Ascending aorta (tissue), 2 donors: Measurements from ENCODE around the gene DET1. TPM values are rescaled to one million over a fixed set of nuclear protein-coding genes. Genes with fewer than 3 reads are reported as not detected.

ENCODE experiments used
- DNase-seq, 2 donors: peaks; one replicate each; pipeline ENCODE4 v3.0.0-alpha.2; 2019; ENCODE audit warnings: low spot score in 2 of 2
- H3K27ac ChIP-seq, 2 donors: fragments of 200-600 bp; sonication (generic); one replicate each; pipeline ENCODE4 v1.5.1; 2016 to 2017; ENCODE audit warnings: mild to moderate bottlenecking in 1 of 2
- H3K27me3 ChIP-seq: fragments of 200-600 bp; sonication (generic); one replicate; pipeline ENCODE4 v1.5.1; 2017
- H3K36me3 ChIP-seq, 2 donors: fragments of 200-600 bp; sonication (generic); one replicate each; pipeline ENCODE4 v1.5.1; 2016
- H3K4me1 ChIP-seq, 2 donors: fragments of 200-600 bp; sonication (generic); one replicate each; pipeline ENCODE4 v1.5.1; 2016 to 2017; ENCODE audit warnings: mild to moderate bottlenecking in 1 of 2
- H3K4me3 ChIP-seq, 2 donors: fragments of 200-600 bp; sonication (generic); one replicate each; pipeline ENCODE4 v1.5.1; 2016 to 2017; ENCODE audit warnings: mild to moderate bottlenecking in 1 of 2
- H3K9me3 ChIP-seq, 2 donors: fragments of 200-600 bp; sonication (generic); one replicate each; pipeline ENCODE4 v1.5.1; 2016
- CTCF ChIP-seq, 3 experiments: fragments of 200-600 bp in 2 of 3; fragments of 450-650 bp in 1 of 3; sonication (generic) in 2 of 3; IDR thresholded peaks; one replicate each; pipeline ENCODE4 v1.5.1; 2016 to 2019; ENCODE audit warnings: antibody characterized with exemption in 3 of 3, mild to moderate bottlenecking in 1 of 3, moderate library complexity in 1 of 3
- intact Hi-C: fragments of 100-400 bp; cut with DNase I; formaldehyde crosslinking; loops from one replicate; pipeline ENCODE4 v1.15.1; 2023
- total RNA-seq: library from RNA; depleted of rRNA; stranded (reverse); fragments of >200 nt; gene quantifications from one replicate; pipeline ENCODE4 v1.1.0, GENCODE V29; 2016

DET1 gene
- total RNA-seq, 1 donor from 2014 or later = 1.6 TPM

GRCh38 chr15:88504445-88504844 is 42.0 kb downstream of the DET1 start:
- Histone ChIP-seq H3K4me1 (no peaks in the 10 kb centered on the region), H3K27ac (no peak overlapping the region), H3K4me3 (no peak overlapping the region), H3K36me3 (peaks cover 3 to 51% of the 10 kb centered on the region in 2 donors), H3K9me3 (no peaks in the 10 kb centered on the region), H3K27me3 (no peaks in the 10 kb centered on the region)
- intact Hi-C loops = no loop called here
- no peak for TF ChIP-seq CTCF (IDR thresholded peaks at IDR 0.05)
- DNase-seq = no peak

GRCh38 chr15:88498996-88499395 is 47.5 kb downstream of the DET1 start:
- no peaks in the 10 kb centered on the region for H3K4me1 ChIP-seq
- H3K9me3 ChIP-seq = no peaks in the 10 kb centered on the region
- DNase-seq = no peak
- no peak overlapping the region for H3K4me3 ChIP-seq
- no peak for TF ChIP-seq CTCF (IDR thresholded peaks at IDR 0.05)
- no peak overlapping the region for H3K27ac ChIP-seq
- H3K27me3 ChIP-seq = no peaks in the 10 kb centered on the region
- H3K36me3 ChIP-seq = peaks cover 0 to 17% of the 10 kb centered on the region in 2 donors
- intact Hi-C loops = no loop called here

GRCh38 chr15:88497109-88497765 is 49.2 kb downstream of the DET1 start:
- no peaks in the 10 kb centered on the region for H3K9me3 ChIP-seq
- peaks cover 0 to under 1% of the 10 kb centered on the region in 2 donors for H3K36me3 ChIP-seq
- no peak for DNase-seq
- intact Hi-C loops = no loop called here
- no peaks in the 10 kb centered on the region for H3K27me3 ChIP-seq
- no peak overlapping the region for H3K4me3 ChIP-seq
- H3K27ac ChIP-seq = no peak overlapping the region
- no peak for TF ChIP-seq CTCF (IDR thresholded peaks at IDR 0.05)
- H3K4me1 ChIP-seq = no peaks in the 10 kb centered on the region

GRCh38 chr15:88493844-88494243 is 52.6 kb downstream of the DET1 start:
- Histone ChIP-seq H3K4me1 (no peaks in the 10 kb centered on the region), H3K27me3 (no peaks in the 10 kb centered on the region), H3K36me3 (no peaks in the 10 kb centered on the region), H3K9me3 (no peaks in the 10 kb centered on the region), H3K4me3 (no peak overlapping the region), H3K27ac (no peak overlapping the region)
- intact Hi-C loops = no loop called here
- DNase-seq = no peak
- TF ChIP-seq CTCF (IDR thresholded peaks at IDR 0.05) = no peak

GRCh38 chr15:88491158-88491557 is 55.3 kb downstream of the DET1 start:
- Histone ChIP-seq H3K27me3 (no peaks in the 10 kb centered on the region), H3K4me1 (no peaks in the 10 kb centered on the region), H3K9me3 (no peaks in the 10 kb centered on the region), H3K27ac (no peak overlapping the region), H3K4me3 (no peak overlapping the region), H3K36me3 (no peaks in the 10 kb centered on the region)
- no peak for DNase-seq
- no peak for TF ChIP-seq CTCF (IDR thresholded peaks at IDR 0.05)
- intact Hi-C loops = no loop called here

- intact Hi-C loops = no loop called here
- DNase-seq = no peak
- H3K36me3 ChIP-seq = no peaks in the 10 kb centered on the region
- no peak overlapping the region for H3K27ac ChIP-seq
- no peaks in the 10 kb centered on the region for H3K27me3 ChIP-seq
- no peaks in the 10 kb centered on the region for H3K9me3 ChIP-seq
- no peaks in the 10 kb centered on the region for H3K4me1 ChIP-seq
- no peak for TF ChIP-seq CTCF (IDR thresholded peaks at IDR 0.05)
- H3K4me3 ChIP-seq = no peak overlapping the region
These were observed 56.4 kb downstream of the DET1 start for GRCh38 chr15:88490036-88490435.
